AG10803 (cell line): ENCODE results near the gene KNCN.

Source experiments
- DNase-seq: peaks from one replicate; pipeline ENCODE4 v3.0.0; 2010; ENCODE audit warnings: low read depth
- H3K4me3 ChIP-seq: 2 replicates; pipeline ENCODE4 v1.5.1; 2011; ENCODE audit warnings: mild to moderate bottlenecking, low read length, control low read depth
- CTCF ChIP-seq: conservative IDR thresholded peaks from 2 replicates; pipeline ENCODE4 v1.5.1; 2011; ENCODE audit warnings: mild to moderate bottlenecking, low read length, control low read depth, inconsistent platforms

Gene KNCN

GRCh38 chr1:46529031-46529630 lies 22.3 kb downstream of the KNCN start:
- no peak overlapping the region for H3K4me3 ChIP-seq
- no peak for TF ChIP-seq CTCF
- DNase-seq, result no peak

- peak; percentile 38 for TF ChIP-seq CTCF
- no peak overlapping the region for H3K4me3 ChIP-seq
- peak; percentile 34 for DNase-seq
Observed at GRCh38 chr1:46528297-46528955, 23.0 kb downstream of the KNCN start.

- peak; percentile 98 for TF ChIP-seq CTCF
- H3K4me3 ChIP-seq, result no peak overlapping the region
- peak; percentile 69 for DNase-seq
Observed at GRCh38 chr1:46527474-46528296, 23.8 kb downstream of the KNCN start.

GRCh38 chr1:46526691-46527291 lies 24.7 kb downstream of the KNCN start:
- H3K4me3 ChIP-seq, result no peak overlapping the region
- TF ChIP-seq CTCF, result no peak
- no peak for DNase-seq

- no peak overlapping the region for H3K4me3 ChIP-seq
- no peak for DNase-seq
- TF ChIP-seq CTCF, result no peak
Observed at GRCh38 chr1:46526013-46526690, 25.3 kb downstream of the KNCN start.

GRCh38 chr1:46525253-46525983 lies 26.0 kb downstream of the KNCN start:
- no peak for DNase-seq
- H3K4me3 ChIP-seq, result no peak overlapping the region
- TF ChIP-seq CTCF, result no peak
